HG02885 (cell line): Measurements from ENCODE around the gene MCOLN3.
"Not testable (repeated sequence)": the region's sequence is repeated elsewhere in the genome, so short reads cannot be mapped to it uniquely, and the experiment has no call there.

Experiments
- ATAC-seq: cut with Tn5 transposase; IDR thresholded peaks from one replicate; pipeline ENCODE4 v1.9.1; 2021; ENCODE audit warnings: mild to moderate bottlenecking; ENCODE audit not compliant: unreplicated experiment, poor library complexity

Gene MCOLN3

GRCh38 chr1:84995484-84996334 is 52.6 kb downstream of the MCOLN3 start:
- peak; percentile 36 for ATAC-seq

- ATAC-seq, result peak; percentile 36
Observed at GRCh38 chr1:84991097-84991920, 57.0 kb downstream of the MCOLN3 start.

- ATAC-seq, result peak; percentile 72
Observed at GRCh38 chr1:84988588-84988987, 59.7 kb downstream of the MCOLN3 start.

GRCh38 chr1:84986561-84986960 is 61.7 kb downstream of the MCOLN3 start:
- ATAC-seq, result not testable (repeated sequence)

GRCh38 chr1:84985365-84985764 is 62.9 kb downstream of the MCOLN3 start:
- peak; percentile 32 for ATAC-seq

GRCh38 chr1:84982395-84982794 is 65.9 kb downstream of the MCOLN3 start:
- ATAC-seq, result no peak

- ATAC-seq, result peak; percentile 40
Observed at GRCh38 chr1:84975035-84975434, 73.3 kb downstream of the MCOLN3 start.

- peak; percentile 58 for ATAC-seq
Observed at GRCh38 chr1:84973498-84974334, 74.6 kb downstream of the MCOLN3 start.

- ATAC-seq, result peak; percentile 26
Observed at GRCh38 chr1:84972377-84972987, 75.8 kb downstream of the MCOLN3 start.

GRCh38 chr1:84971957-84972356 is 76.3 kb downstream of the MCOLN3 start:
- peak; percentile 40 for ATAC-seq

- peak; percentile 45 for ATAC-seq
Observed at GRCh38 chr1:84969489-84970250, 78.6 kb downstream of the MCOLN3 start.

GRCh38 chr1:84968865-84969264 is 79.4 kb downstream of the MCOLN3 start:
- ATAC-seq, result no peak

- no peak for ATAC-seq
Observed at GRCh38 chr1:84968101-84968500, 80.2 kb downstream of the MCOLN3 start.
